Ishikawa (cell line): ENCODE measurements around the gene OSBP.

Experiments
- CEBPB ChIP-seq: IDR thresholded peaks from 2 replicates; pipeline ENCODE4 v1.6.1; 2012
- CREB1 ChIP-seq: IDR thresholded peaks from 2 replicates; pipeline ENCODE4 v1.6.1; 2012; ENCODE audit warnings: low read depth
- EGR1 ChIP-seq: IDR thresholded peaks from 2 replicates; pipeline ENCODE4 v1.6.1; 2012
- EP300 ChIP-seq: IDR thresholded peaks from 2 replicates; pipeline ENCODE4 v1.6.1; 2012; ENCODE audit warnings: borderline replicate concordance
- FOXM1 ChIP-seq: IDR thresholded peaks from 2 replicates; pipeline ENCODE4 v1.6.1; 2012; ENCODE audit warnings: low read depth, borderline replicate concordance
- MAX ChIP-seq: IDR thresholded peaks from 2 replicates; pipeline ENCODE4 v1.6.1; 2012
- NFIC ChIP-seq: IDR thresholded peaks from 2 replicates; pipeline ENCODE4 v1.6.1; 2012
- RAD21 ChIP-seq: IDR thresholded peaks from 2 replicates; pipeline ENCODE4 v1.6.1; 2012; ENCODE audit warnings: low read depth
- REST ChIP-seq: IDR thresholded peaks from 2 replicates; pipeline ENCODE4 v1.6.1; 2012; ENCODE audit warnings: low read depth, mild to moderate bottlenecking
- USF1 ChIP-seq: IDR thresholded peaks from 2 replicates; pipeline ENCODE4 v1.6.1; 2012
- YY1 ChIP-seq: IDR thresholded peaks from 2 replicates; pipeline ENCODE4 v1.6.1; 2012; ENCODE audit warnings: low read depth

DNA sequence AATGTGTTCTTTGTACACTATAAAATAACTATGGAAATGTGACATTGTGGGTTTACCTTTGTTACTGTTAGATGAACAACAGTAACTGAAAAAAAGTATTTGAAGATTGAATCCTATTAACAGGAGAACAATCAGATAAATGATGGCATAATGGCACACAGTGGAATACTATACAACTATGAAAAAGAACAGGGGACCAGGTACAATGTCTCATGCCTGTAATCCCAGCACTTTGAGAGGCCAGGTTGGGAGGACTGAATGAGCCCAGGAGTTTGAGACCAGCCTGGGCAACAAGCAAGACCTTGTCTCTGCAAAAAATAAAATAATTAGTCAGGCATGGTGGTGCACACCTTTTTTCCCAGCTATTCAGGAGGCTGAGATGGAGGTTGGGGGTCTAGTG, 14.4 kb upstream of the OSBP start:
- TF ChIP-seq CREB1 = no peak
- TF ChIP-seq FOXM1 = no peak
- no peak for TF ChIP-seq REST
- no peak for TF ChIP-seq MAX
- TF ChIP-seq EP300 = no peak
- no peak for TF ChIP-seq USF1
- no peak for TF ChIP-seq YY1
- TF ChIP-seq EGR1 = no peak
- TF ChIP-seq CEBPB = no peak
- no peak for TF ChIP-seq NFIC
- no peak for TF ChIP-seq RAD21
